T-helper 1 cell treated with Interleukin-12 subunit alpha and Interleukin-12 subunit beta and Interleukin-4 antibody, amounts not matched to agents 30 ng/mL and 1 ng/mL, for 36 hours (primary cell): Measurements from ENCODE around the gene FUT6. TPM values are rescaled to one million over a fixed set of nuclear protein-coding genes. Genes with fewer than 3 reads are reported as not detected.

Source experiments
- intact Hi-C: fragments of 100-400 bp; cut with micrococcal nuclease; formaldehyde crosslinking; loops from one replicate; pipeline ENCODE4 v1.15.1; 2024
- total RNA-seq: library from RNA; stranded (reverse); gene quantifications from 2 replicates; pipeline ENCODE4 v1.2.3, GENCODE V29; 2022

The FUT6 gene
- total RNA-seq, 1 donor from 2014 or later, result not detected

DNA sequence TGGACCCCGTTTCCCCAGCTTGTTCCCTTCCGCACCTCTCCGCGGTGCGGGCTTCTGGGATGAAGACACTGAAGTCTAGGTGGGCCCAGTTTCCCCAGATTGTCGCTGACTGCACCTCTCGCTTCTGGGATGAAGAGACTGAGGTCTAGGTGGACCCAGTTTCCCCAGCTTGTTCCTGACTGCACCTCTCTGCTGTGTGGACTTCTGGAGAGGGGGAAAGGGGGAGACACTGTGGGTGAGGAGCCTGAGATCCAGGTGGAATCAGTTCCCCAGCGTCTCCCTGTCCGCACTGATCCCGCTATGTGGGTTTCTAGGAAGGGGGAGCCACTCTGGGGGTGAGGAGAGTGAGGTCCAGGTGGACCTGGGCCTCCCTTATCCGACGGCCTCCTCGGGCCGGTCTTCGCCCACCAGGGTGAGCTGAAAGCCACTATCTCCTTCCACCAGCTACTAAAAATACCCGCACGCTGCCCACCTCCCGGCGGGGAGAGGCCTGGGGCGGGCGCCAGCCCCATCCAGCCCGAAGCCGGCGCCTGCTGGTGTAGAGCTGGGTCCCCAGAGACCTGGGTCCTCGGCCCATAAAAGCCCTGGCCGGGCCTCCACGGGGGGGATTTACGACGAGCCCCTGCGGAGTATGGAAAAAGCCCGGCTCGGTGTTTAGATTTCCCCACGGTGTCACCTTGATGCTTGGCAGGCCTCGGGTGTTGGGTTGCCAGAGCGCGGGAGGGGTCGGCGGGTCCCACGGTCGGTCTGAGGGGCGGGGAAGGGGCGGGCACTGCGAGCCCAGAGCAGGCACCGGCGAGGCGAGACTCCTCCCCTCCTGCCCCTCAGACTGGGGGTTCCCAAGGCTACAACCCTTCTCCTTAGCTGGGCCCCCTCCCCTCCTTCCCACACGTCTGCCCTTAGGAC is 10.6 kb downstream of the FUT6 start:
- intact Hi-C loops, result loop anchor here (1.0 to 2.0 kb wide), 7 partner anchors 25 to 532 kb away; partner anchors contain the start of genes CATSPERD, CLPP, LONP1 and RANBP3

DNA sequence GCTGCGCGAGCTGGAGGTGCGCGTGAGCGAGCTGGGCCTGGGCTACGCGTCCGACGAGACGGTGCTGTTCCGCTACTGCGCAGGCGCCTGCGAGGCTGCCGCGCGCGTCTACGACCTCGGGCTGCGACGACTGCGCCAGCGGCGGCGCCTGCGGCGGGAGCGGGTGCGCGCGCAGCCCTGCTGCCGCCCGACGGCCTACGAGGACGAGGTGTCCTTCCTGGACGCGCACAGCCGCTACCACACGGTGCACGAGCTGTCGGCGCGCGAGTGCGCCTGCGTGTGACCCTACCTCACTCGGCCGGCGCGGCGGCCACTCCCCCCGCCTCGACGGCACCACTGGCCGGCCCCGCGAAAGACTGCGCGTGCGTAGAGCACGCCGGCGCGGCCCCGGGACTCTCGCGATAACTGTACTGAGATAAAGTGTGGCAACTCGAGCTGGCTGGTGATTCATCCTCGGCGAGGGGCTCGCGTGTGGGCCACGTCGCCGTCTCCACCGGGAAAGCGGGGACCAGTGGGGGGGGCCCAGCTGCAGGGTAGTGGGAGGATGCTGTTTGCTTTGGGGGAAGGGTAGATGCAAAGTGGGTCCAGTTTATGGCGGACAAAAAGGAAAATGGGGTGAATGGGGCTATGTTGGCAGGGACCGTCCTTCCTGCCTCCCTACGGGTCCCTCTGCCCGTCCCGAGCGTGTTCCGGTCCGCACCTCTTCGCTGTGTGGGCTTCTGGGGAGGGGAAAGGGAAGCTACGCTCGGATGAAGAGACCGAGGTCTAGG is 11.4 kb downstream of the FUT6 start:
- intact Hi-C loops, result loop anchor here (1.0 to 2.0 kb wide), 7 partner anchors 24 to 533 kb away; partner anchors contain the start of genes CATSPERD, CLPP, LONP1 and RANBP3

- intact Hi-C loops, result no loop called here
Measured at GRCh38 chr19:5827342-5827890, 12.1 kb downstream of the FUT6 start.

GRCh38 chr19:5826531-5827341 is 12.8 kb downstream of the FUT6 start:
- intact Hi-C loops, result no loop called here

GRCh38 chr19:5825178-5825577 is 14.3 kb downstream of the FUT6 start:
- intact Hi-C loops, result no loop called here

DNA sequence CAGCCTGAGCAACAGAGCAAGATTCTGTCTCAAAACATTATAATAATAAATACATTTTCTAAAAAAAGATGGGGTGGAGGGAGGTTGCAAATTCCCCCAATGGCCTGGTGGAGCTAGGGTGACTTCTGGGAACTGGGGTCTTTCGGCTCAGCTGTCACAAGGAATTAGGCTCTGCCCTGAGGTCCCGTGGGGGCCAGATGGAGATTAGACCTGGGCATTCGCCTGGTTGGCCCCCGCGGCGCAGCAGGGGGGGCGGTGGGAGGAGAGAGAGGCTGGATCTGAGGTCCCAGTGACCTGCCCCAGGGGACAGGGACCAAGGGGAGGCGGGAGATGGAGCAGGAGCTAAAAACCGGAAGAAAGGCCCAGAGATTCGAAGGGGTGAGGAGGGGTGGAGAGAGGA is 14.8 kb downstream of the FUT6 start:
- intact Hi-C loops, result no loop called here

- intact Hi-C loops, result no loop called here
Measured at GRCh38 chr19:5823579-5824281, 15.8 kb downstream of the FUT6 start.

- intact Hi-C loops, result no loop called here
Measured at GRCh38 chr19:5822181-5822844, 17.2 kb downstream of the FUT6 start.

DNA sequence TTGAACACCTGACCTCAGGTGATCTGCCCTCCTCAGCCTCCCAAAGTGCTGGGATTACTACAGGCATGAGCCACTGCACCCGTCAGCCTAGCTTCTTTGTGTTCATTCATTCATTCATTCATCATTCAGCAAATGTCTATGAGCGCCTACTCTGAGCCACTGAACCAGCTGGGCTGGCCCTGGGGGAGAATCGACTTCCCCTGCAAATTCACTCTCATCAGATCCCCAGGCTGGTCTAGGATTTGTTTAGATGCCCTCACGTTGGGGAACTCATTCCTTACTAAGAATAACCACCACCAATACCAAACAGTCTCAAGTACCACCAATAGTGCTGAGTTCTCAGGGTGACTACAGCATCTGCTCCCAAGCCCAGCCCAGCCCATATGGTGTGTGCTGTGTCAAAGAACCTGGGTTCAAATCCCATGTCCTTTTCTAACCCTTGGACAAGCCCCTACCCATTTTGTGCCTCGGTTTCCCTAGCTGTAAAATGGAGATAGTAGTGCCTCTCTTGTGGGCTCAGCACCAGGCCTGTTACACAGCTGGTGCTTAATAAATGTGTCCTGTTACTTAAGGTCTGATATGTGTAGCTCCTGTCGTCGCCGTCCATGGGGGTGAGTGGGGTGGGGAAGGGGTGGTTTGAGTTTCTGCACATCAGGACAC is 17.9 kb downstream of the FUT6 start:
- intact Hi-C loops, result no loop called here

DNA sequence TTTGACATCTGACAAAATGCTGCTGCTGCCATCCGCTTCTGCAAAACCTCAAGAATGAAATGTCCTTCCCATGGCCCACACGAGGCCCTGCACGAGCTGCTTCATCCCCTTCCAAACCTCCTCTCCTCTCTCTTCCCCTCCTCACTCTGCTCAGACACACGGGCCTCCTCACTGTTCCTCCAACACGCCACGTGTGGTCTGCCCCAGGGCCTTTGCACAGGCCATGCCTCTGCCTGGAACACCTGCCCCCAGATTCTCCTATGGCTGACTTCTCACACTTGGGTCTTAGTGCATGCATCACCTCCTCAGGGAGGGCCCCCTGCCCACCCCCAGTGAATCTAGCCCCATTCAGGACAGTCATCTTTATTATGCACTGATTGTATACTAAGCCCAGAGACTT is 18.7 kb downstream of the FUT6 start:
- intact Hi-C loops, result no loop called here

GRCh38 chr19:5818594-5818993 is 20.9 kb downstream of the FUT6 start:
- intact Hi-C loops, result no loop called here

GRCh38 chr19:5817218-5817617 is 22.3 kb downstream of the FUT6 start:
- intact Hi-C loops, result no loop called here

DNA sequence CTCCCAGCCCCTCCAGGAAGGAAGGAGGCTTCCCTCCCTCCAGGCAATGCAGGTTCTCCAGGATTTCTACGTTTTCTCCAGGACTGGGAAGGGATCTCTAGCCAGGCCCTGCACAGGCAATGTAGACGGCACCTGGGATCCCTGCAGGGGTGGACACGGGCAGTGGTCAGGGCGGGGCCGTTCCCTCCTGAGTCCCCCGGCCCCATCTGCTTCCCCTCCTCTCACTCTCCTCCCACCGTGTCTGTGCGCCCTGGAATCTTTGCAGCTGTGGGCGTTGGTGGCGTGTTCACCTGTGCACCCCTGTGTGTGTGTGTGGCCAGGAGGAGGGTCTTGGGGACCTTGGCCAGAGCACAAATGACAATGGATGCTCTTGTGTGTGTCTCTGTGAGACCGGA is 24.7 kb downstream of the FUT6 start:
- intact Hi-C loops, result no loop called here

GRCh38 chr19:5814123-5814851 is 25.2 kb downstream of the FUT6 start:
- intact Hi-C loops, result no loop called here

DNA sequence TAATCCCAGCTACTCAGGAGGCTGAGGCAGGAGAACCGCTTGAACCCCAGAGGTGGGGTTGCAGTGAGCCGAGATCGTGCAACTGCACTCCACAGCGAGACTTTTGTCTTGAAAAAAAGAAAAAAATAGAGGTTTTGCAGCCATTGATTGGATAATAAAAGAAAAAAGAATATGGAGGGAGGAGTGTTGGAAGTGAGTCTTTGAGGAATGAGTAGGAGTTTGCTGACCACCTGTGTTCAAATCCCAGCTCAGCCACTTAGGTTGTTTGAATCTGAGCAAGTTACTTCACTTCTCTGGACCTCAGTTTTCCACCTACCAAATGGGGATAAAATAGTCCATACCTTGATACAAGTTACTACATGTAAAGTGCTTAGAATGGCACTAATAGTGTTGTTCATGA is 28.4 kb downstream of the FUT6 start:
- intact Hi-C loops, result no loop called here

DNA sequence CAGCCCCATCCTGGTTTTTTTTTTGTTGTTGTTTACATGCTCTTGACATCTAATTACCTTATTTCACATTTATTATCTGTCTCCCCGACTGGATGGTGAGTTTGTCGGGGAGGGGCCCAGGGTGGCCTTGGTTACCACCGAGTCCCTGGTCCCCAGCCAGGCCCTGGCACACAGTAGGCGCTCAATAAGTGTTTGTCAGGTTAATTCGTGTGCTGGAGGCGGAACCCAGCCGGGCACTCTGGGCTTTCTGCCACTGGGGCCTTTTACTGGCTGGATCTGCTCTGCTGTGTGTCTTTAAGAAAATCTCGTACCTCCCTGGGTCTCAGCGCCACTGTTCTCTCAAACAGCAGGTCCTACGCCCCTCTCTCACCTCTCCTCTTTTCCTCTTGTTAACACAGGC is 30.0 kb downstream of the FUT6 start:
- intact Hi-C loops, result no loop called here

GRCh38 chr19:5809053-5809452 is 30.4 kb downstream of the FUT6 start:
- intact Hi-C loops, result no loop called here

DNA sequence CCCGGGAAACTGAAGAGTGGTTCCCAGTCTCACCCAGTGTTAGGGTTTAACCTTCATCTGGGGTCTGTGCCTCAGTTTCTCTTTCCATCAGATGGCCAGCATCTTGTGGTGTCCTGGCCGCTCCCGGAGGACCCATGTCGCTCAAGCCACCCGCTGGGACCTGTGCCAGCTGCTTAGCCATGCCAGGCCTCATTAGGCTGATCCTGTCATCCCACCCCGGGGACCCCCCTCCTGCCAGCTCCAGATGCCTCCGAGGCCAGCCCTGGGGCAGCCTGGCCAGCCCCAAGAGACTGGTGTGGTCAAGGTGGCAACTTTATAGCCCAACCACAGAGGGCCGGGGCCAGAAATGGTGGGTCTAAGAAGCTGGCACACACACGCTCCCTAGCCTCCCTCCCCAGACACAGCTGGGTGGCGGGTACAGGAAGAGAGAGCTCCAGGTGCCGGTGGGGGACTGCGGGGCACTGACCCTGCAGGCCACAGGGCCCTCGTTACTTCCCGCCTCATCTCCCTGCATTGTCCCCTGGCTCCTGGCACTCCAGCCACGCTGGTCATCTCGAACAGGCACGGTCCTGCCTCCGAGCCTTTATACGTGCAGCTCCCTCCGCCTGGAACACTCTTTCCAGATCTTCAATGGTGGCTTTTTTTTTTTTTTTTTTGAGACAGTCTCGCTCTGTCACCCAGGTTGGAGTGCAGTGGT is 31.2 kb downstream of the FUT6 start:
- intact Hi-C loops, result no loop called here
